ENCODE measurements around the gene MTFR1L. TPM values are rescaled to one million over a fixed set of nuclear protein-coding genes. Genes with fewer than 3 reads are reported as not detected.
A peak's percentile ranks its signal among the peaks of the same experiment; 100 is the strongest.

MTFR1L gene
- polyA plus RNA-seq (2011; rRNA removed) (26.1 and 33.0 TPM in 2 replicates), polyA plus RNA-seq (2017; fragmentation: RNase III; extraction: RNeasy Plus Mini Kit Qiagen cat#74134 plus additional on column Dnase treatment) (24.7 to 26.1 TPM (median 25.9 TPM) in 3 replicates), polyA minus RNA-seq (2011; rRNA and poly(A)+ RNA removed) (25.7 and 29.3 TPM in 2 replicates)
- polyA plus RNA-seq (2012; cell fraction: cytosol; rRNA removed): 27.5 and 30.1 TPM in 2 replicates
- 24.6 and 27.8 TPM in 2 replicates for polyA plus RNA-seq (2012; cell fraction: nucleus; rRNA removed)

DNA sequence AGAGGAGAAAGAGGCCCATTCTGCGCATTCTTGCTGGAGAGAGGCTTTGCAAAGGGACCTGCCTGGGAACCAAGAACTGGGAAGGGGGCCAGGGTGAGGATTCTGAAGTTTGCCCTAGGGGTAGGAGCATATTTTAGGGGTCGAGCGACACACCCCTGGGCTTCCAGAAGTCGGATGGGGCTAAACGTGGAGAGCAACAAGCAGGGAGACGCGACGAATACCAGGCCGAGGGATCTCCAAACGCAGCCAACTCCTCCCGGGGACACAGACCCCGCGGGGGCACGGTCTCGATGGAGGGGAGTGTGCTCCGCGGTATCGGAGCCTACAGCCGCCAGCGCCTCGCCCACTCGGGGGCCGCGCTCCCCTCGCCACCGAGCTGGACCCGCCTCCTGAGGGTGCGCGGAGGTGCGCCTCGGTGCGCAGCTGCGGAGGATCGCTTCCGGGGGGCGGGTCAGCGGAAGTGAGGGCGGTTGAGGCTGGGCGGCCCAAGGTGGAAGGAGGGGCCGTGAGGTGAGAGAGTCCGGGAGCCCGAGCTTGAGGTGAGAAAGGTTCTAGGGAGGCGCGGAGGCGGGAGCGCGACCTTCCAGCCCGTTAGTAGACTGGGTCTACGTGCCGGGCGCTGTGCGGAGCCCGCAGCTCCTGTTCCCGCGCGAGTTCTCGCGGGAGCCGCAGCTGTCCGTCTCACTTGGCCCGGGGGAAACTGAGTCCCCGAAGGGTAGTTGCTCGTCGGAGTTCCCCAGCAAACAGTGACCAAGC, at the start of gene MTFR1L:
Gene MTFR1L (plus strand): TSS at position 464 of the 756 bp plus-strand sequence. CDS start 3,151 bp downstream, outside the sequence.
- ATAC-seq (peak; percentile 86 to 95), FAIRE-seq (no peak), DNase-seq (ENCODE audit: low read depth in 1 of 2, low spot score in 1 of 2) (peak; percentile 68 to 86)
- Histone ChIP-seq H3K4me3 (peak within 1 kb of the TSS; percentile 81), H3K4me1 (peaks cover 13% of the 10 kb centered on the region), H3K9me3 (no peaks in the 10 kb centered on the region), H3K4me2 (peak within 1 kb of the TSS; percentile 83), H3K27ac (peak within 1 kb of the TSS; percentile 89)
- CTCF ChIA-PET: interaction anchor here (0.6 to 1.7 kb wide), 6 partner anchors 9 to 75 kb away, joined by 3 to 7 read pairs (median 4); no protein-coding TSS in a partner anchor
- 6% methylated on average over 9 of the region's 64 CpGs for WGBS (ENCODE audit: missing lambda C conversion rate)
- POLR2A ChIA-PET: interaction anchor here (0.5 to 1.3 kb wide), 6 partner anchors 10 to 1444 kb away, joined by 3 to 4 read pairs (median 3); partner anchors contain the start of gene RSRP1
- TF ChIP-seq CHD2 (IDR thresholded peaks at IDR 0.05; ENCODE audit: low read length, partially characterized antibody): peak; percentile 89
- no peak for TF ChIP-seq HOXB5 (CRISPR knock-in tag; IDR thresholded peaks at IDR 0.05)
- TF ChIP-seq, protein P1, sequence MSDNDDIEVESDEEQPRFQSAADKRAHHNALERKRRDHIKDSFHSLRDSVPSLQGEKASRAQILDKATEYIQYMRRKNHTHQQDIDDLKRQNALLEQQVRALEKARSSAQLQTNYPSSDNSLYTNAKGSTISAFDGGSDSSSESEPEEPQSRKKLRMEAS (IDR thresholded peaks at IDR 0.05): peak; percentile 45
- no peak for TF ChIP-seq ZNF302 (CRISPR knock-in tag; IDR thresholded peaks at IDR 0.05)
- TF ChIP-seq, protein P2, sequence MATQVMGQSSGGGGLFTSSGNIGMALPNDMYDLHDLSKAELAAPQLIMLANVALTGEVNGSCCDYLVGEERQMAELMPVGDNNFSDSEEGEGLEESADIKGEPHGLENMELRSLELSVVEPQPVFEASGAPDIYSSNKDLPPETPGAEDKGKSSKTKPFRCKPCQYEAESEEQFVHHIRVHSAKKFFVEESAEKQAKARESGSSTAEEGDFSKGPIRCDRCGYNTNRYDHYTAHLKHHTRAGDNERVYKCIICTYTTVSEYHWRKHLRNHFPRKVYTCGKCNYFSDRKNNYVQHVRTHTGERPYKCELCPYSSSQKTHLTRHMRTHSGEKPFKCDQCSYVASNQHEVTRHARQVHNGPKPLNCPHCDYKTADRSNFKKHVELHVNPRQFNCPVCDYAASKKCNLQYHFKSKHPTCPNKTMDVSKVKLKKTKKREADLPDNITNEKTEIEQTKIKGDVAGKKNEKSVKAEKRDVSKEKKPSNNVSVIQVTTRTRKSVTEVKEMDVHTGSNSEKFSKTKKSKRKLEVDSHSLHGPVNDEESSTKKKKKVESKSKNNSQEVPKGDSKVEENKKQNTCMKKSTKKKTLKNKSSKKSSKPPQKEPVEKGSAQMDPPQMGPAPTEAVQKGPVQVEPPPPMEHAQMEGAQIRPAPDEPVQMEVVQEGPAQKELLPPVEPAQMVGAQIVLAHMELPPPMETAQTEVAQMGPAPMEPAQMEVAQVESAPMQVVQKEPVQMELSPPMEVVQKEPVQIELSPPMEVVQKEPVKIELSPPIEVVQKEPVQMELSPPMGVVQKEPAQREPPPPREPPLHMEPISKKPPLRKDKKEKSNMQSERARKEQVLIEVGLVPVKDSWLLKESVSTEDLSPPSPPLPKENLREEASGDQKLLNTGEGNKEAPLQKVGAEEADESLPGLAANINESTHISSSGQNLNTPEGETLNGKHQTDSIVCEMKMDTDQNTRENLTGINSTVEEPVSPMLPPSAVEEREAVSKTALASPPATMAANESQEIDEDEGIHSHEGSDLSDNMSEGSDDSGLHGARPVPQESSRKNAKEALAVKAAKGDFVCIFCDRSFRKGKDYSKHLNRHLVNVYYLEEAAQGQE (IDR thresholded peaks at IDR 0.05): peak; percentile 93
- no peak for TF ChIP-seq FOSB (CRISPR knock-in tag; IDR thresholded peaks at IDR 0.05)
- TF ChIP-seq ZC3H11A (IDR thresholded peaks at IDR 0.05): no peak
- no peak for TF ChIP-seq ZFP36 (IDR thresholded peaks at IDR 0.05; ENCODE audit: borderline replicate concordance, partially characterized antibody)
- TF ChIP-seq EHF (CRISPR knock-in tag; IDR thresholded peaks at IDR 0.05): no peak
- TF ChIP-seq POLR2A (IDR thresholded peaks at IDR 0.05; ENCODE audit: low read length): peak; percentile 66
- no peak for TF ChIP-seq BHLHE40 (IDR thresholded peaks at IDR 0.05; ENCODE audit: low read depth, low read length)
- TF ChIP-seq SMC3 (IDR thresholded peaks at IDR 0.05): no peak
- TF ChIP-seq, protein P3, sequence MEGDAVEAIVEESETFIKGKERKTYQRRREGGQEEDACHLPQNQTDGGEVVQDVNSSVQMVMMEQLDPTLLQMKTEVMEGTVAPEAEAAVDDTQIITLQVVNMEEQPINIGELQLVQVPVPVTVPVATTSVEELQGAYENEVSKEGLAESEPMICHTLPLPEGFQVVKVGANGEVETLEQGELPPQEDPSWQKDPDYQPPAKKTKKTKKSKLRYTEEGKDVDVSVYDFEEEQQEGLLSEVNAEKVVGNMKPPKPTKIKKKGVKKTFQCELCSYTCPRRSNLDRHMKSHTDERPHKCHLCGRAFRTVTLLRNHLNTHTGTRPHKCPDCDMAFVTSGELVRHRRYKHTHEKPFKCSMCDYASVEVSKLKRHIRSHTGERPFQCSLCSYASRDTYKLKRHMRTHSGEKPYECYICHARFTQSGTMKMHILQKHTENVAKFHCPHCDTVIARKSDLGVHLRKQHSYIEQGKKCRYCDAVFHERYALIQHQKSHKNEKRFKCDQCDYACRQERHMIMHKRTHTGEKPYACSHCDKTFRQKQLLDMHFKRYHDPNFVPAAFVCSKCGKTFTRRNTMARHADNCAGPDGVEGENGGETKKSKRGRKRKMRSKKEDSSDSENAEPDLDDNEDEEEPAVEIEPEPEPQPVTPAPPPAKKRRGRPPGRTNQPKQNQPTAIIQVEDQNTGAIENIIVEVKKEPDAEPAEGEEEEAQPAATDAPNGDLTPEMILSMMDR (IDR thresholded peaks at IDR 0.05): no peak
- TF ChIP-seq ZSCAN20 (CRISPR knock-in tag; IDR thresholded peaks at IDR 0.05): no peak
- TF ChIP-seq SREBF2 (IDR thresholded peaks at IDR 0.05): no peak
- TF ChIP-seq, protein P4, sequence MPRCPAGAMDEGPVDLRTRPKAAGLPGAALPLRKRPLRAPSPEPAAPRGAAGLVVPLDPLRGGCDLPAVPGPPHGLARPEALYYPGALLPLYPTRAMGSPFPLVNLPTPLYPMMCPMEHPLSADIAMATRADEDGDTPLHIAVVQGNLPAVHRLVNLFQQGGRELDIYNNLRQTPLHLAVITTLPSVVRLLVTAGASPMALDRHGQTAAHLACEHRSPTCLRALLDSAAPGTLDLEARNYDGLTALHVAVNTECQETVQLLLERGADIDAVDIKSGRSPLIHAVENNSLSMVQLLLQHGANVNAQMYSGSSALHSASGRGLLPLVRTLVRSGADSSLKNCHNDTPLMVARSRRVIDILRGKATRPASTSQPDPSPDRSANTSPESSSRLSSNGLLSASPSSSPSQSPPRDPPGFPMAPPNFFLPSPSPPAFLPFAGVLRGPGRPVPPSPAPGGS (IDR thresholded peaks at IDR 0.05): peak; percentile 39; the same call in 1 of the 3 replicates
- TF ChIP-seq POLR2AphosphoS2 (conservative IDR thresholded peaks at IDR 0.05; ENCODE audit: low read length): no peak
- no peak for TF ChIP-seq EHMT2 (IDR thresholded peaks at IDR 0.05; ENCODE audit: low read depth)
- TF ChIP-seq RARB (CRISPR knock-in tag; IDR thresholded peaks at IDR 0.05): no peak
- no peak for TF ChIP-seq RCOR1 (IDR thresholded peaks at IDR 0.05; ENCODE audit: low read depth, low read length)
- TF ChIP-seq, protein P5, sequence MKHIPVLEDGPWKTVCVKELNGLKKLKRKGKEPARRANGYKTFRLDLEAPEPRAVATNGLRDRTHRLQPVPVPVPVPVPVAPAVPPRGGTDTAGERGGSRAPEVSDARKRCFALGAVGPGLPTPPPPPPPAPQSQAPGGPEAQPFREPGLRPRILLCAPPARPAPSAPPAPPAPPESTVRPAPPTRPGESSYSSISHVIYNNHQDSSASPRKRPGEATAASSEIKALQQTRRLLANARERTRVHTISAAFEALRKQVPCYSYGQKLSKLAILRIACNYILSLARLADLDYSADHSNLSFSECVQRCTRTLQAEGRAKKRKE (CRISPR knock-in tag; IDR thresholded peaks at IDR 0.05; ENCODE audit: low read depth): no peak
- no peak for TF ChIP-seq CEBPB (IDR thresholded peaks at IDR 0.05)
- TF ChIP-seq JUNB (IDR thresholded peaks at IDR 0.05): no peak
- TF ChIP-seq KDM5A (IDR thresholded peaks at IDR 0.05): no peak
- TF ChIP-seq, protein P6, sequence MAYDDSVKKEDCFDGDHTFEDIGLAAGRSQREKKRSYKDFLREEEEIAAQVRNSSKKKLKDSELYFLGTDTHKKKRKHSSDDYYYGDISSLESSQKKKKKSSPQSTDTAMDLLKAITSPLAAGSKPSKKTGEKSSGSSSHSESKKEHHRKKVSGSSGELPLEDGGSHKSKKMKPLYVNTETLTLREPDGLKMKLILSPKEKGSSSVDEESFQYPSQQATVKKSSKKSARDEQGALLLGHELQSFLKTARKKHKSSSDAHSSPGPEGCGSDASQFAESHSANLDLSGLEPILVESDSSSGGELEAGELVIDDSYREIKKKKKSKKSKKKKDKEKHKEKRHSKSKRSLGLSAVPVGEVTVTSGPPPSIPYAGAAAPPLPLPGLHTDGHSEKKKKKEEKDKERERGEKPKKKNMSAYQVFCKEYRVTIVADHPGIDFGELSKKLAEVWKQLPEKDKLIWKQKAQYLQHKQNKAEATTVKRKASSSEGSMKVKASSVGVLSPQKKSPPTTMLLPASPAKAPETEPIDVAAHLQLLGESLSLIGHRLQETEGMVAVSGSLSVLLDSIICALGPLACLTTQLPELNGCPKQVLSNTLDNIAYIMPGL (CRISPR knock-in tag; IDR thresholded peaks at IDR 0.05; ENCODE audit: borderline replicate concordance): no peak
- TF ChIP-seq RAD21 (conservative IDR thresholded peaks at IDR 0.05 in 1 of 2, IDR thresholded peaks at IDR 0.05 in 1 of 2): no peak
- TF ChIP-seq PHF8 (IDR thresholded peaks at IDR 0.05; ENCODE audit: borderline replicate concordance, low read depth): no peak; the same call in 1 of the 2 replicates
- TF ChIP-seq, protein P7, sequence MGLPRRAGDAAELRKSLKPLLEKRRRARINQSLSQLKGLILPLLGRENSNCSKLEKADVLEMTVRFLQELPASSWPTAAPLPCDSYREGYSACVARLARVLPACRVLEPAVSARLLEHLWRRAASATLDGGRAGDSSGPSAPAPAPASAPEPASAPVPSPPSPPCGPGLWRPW (IDR thresholded peaks at IDR 0.05): no peak
